SK-N-MC (cell line): ENCODE measurements around the gene SHKBP1.

ENCODE experiments used
- EZH2 ChIP-seq: fragments of 200-600 bp; sonication (generic); IDR thresholded peaks from one replicate; pipeline ENCODE4 v1.6.1; 2017; ENCODE audit warnings: antibody characterized with exemption
- FOXP2 ChIP-seq: optimal IDR thresholded peaks from 2 replicates; pipeline ENCODE3; 2011; ENCODE audit warnings: mild to moderate bottlenecking, moderate library complexity; ENCODE audit not compliant: insufficient read depth; ENCODE audit errors: extremely low read length, control extremely low read depth
- POLR2AphosphoS5 ChIP-seq: IDR thresholded peaks from 2 replicates; pipeline ENCODE4 v1.6.1; 2012; ENCODE audit warnings: mild to moderate bottlenecking, low read depth, low read length, borderline replicate concordance

DNA sequence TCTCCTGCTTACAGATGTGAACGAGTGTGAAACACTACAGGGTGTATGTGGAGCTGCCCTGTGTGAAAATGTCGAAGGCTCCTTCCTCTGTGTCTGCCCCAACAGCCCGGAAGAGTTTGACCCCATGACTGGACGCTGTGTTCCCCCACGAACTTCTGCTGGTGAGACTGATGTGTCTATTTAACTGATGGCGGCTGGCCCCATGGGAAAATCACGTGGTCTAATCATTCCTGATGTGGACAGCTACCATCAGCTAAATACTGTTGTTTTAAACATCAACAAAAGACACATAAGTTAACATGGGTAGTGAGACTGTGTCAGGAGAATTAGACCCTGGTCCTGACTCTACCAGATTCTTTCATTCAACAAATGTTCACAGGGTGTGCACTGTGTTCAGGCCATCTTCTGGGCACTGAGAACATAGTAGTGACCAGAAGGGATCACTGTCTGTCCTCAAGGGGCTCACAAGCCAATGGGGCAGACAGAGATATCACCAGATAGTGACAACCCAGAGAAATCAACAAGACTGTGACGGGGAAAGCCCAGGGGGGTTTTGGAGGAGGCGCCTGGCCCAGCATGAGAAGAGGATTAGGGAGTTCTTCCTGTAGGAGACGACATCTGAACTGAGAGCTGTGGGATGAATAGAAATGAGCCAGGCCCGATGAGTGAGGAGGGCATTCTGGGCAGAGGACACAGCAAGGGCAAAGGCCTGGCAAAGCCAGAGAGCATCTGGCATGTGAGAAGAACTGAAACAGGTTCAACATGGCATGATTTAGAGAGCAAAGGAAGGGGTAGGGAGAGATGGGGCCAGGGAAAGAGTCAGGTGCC lies 42.9 kb downstream of the SHKBP1 start:
- no peak for TF ChIP-seq EZH2
- no peak for TF ChIP-seq POLR2AphosphoS5
- no peak for TF ChIP-seq FOXP2
